ENCODE measurements around the gene ABCA12.

The ABCA12 gene

DNA sequence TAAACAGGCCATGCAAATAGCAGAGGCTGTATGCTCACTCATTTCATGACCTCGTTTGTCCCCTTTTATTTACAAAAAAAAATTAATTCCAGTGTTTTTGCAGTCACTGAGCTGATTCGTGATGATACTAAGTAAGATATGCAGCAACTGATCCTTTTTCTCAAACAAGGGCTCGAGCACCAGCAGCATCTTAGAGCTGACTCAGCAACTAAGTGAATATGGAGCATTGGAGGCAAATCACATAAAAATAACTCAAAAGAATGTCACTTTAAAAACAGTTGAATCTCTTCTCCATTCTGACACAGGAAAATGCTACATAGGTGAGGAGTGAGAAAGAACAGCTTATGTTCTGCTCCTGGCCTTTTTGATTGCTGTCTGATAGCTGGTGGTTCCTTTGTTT is 152.8 kb downstream of the ABCA12 start:
- no peak for DNase-seq (ENCODE audit: low read depth in 2 of 2)

DNA sequence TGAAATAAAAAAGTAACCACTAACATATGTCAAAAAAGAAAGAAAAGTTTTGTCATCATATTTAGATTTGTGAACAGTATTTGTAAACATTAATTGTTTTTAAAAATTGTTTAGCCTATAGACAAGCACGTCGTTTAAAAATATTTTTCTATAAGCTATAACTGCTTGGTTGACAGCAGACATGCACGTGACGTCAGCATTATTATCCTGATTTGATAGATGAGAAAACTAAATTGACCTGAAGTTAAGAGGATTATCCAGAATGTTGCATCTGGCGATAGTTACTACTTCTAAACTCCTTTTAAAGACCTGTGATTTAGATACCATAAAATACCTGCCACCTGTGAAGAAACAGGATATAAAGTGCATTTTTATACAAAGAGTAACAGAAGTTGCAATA is 172.0 kb downstream of the ABCA12 start:
- no peak for DNase-seq (ENCODE audit: low read depth in 2 of 2)

DNA sequence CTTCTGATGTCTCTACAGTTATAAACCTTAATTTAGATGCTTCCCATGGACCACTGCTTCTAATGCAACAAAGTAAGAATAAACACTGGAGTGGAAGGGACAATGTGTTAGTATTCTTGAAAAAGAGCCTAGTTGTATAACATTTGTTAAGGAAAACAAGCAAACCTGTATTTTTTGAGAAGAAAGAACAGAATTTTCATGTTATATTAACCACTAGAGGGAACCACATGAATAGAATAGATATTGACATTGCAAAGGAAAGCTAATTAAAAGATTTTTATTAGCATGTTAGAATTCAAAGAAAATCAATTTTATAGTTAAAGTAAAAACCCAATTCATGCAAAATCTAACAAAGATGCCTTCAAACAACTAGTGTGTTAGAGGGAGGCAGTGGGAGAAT is 177.7 kb downstream of the ABCA12 start:
- no peak for DNase-seq (ENCODE audit: low read depth in 2 of 2)

DNA sequence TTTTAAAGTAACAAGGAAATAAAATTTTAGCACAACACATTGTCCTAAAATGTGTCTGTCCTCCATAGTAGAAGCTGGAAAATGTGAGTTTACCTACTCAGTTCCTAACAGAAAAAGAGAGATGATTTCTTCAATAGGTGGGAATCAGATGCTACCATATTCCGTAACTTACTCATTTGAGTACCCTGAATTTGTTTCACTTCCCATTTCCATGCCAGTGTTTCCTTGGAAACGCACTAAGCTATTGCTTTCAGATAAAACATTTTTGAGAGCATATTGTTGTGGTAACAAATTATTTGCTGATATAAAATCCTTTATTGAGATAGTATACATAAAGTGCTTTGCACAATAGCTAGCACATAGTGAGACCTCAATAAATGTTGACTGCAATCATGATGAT is 191.5 kb downstream of the ABCA12 start:
- DNase-seq (ENCODE audit: low read depth in 2 of 2) = no peak

DNA sequence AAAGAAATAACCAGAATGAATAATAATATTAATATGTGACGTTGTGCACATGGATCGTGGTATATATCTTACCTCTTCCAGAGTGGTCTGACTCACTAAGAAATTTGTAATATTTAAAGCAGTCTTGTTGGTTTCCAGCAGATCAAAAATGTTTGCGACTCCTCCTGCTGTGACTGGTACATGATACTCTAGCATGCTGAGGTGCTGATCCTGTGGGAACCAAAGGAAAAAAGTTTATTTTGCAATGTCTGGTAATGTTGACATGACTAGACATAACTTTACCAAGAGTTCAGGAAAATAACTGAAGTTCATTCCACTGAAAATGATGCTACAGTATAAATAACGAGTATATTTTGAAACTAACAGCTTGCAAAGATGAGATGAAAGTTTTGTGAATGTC is 204.4 kb downstream of the ABCA12 start:
- DNase-seq (ENCODE audit: low read depth in 2 of 2) = no peak

DNA sequence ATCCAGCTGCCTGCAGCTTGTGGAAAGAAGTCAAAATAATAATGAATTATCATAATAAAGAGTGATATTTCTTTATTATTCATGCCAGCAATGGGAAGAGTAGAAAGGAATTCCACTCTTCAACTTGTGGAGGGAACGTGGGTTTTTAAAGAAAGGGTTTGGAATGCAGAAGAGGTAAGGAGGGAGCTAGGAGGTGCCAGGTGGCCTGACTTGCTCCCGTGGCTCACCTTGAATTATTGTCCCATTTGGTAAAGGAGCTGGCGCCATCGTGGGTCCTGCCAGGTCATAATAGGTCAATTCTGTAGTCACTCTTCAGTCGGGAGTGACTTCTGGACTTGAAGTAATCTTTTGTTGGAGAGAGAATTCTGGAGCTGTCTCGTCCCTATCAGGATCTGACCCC is 233.8 kb downstream of the ABCA12 start:
- no peak for DNase-seq (ENCODE audit: low read depth in 2 of 2)

DNA sequence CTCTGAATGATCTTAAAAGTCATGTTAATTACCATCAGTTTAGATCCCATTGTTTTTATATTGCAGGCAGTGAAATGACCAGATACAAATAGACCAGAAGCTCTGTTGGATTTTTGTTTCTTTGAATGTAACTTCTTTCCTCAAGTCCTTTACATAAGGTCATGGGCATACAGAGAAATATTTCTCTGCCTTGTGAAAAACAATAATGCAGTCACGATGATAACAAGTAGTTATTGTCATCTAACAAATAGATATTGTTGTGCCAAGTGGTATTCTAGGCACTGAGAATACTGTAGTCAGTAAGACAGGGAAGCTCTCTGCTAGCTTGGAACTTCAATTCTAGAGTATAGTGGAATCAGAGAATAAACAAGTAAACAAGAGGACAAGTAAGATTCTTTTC is 234.2 kb downstream of the ABCA12 start:
- DNase-seq (ENCODE audit: low read depth in 2 of 2) = no peak

DNA sequence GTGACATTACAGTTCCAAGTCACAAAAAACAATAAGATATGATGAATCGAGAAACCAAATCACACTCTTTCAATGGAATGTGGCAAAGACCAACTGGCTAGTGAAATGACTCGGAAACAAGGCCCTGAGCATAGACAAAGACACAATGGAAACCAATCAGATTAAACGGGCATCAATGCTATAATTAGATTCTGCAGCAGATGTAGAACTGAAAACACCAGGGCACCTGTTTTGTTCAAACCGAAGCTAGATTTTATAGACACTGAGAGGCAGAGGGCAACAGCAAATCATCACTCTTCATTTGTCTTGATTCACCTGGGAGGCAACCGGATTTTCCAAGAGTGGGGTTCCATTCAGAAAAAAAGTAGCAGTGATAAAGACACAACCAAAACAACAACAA is 236.1 kb downstream of the ABCA12 start:
- DNase-seq (ENCODE audit: low read depth in 2 of 2) = no peak

DNA sequence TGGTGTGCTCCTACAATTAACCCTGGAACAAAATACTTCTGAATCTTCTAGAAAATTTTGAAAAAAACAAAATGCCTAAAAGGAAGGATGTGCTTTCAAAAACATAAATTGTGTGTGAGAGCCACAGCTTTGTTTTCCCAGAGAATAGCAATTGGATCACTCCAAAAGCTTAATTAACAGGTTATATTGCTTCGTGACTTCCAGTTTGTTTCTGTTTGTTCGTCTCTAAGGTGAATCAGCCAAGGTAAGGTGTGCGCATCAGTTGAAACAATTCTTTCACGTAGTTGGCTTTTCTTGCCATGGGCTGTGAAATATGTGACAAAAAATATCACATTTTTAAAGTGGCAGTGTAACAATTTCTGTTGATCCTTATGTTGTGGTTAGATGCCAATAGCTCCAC is 238.7 kb downstream of the ABCA12 start:
- DNase-seq (ENCODE audit: low read depth in 2 of 2) = no peak

DNA sequence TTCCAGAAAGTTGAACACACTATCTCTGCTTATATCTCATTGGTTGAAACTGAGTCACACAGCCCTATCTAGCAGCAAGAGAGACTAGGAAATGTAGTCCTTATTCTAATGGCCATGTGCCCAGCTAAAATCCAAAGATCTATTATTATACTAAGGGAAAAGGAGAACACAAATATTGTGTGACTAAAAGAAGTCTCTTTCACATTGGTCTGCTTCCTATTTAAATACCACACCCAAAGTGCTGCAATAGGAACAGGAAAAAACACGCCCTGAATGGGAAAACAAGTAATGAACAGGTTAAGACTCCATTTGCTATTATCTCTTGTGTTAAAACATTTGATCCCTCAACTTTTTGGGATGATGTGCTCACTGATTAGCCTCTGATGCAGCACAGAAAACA is 242.2 kb downstream of the ABCA12 start:
- DNase-seq (ENCODE audit: low read depth in 2 of 2) = no peak

DNA sequence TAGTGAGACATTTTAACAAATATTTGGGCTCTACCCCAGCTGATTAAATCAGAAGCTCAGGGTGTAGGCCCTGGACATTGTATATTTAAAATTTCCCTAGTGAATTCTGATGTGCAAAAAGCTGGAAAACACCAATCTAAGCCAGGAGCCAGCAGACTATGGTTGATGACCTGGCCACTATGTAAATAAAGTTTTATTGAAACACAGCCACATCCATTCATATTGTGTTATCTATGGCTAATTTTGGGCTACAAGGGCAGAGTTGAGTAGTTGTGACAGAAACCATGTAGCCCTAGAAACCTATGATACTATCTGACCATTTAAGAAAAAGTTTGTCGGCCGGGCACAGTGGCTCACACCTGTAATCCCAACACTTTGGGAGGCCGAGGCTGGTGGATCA is 243.0 kb downstream of the ABCA12 start:
- DNase-seq (ENCODE audit: low read depth in 2 of 2) = no peak

DNA sequence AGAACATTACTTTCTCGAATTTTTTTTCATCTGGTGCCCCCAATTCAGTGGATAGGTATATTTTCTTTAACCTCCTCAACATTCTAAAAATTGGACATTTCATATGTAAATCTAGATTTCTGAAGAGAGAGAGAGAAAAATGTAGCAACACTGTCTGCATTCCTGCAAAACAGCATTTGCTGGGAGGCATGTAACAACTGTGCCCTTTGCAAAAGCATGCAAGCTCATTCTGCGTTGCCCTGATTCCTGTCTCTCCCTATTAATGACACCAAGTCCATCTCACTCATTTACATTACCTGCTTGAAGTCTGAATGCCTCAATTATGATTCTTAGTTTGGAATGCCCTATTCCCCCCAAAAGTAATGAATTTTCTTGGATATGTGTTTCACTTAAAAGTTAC is 249.1 kb downstream of the ABCA12 start:
- DNase-seq (ENCODE audit: low read depth in 2 of 2) = no peak

DNA sequence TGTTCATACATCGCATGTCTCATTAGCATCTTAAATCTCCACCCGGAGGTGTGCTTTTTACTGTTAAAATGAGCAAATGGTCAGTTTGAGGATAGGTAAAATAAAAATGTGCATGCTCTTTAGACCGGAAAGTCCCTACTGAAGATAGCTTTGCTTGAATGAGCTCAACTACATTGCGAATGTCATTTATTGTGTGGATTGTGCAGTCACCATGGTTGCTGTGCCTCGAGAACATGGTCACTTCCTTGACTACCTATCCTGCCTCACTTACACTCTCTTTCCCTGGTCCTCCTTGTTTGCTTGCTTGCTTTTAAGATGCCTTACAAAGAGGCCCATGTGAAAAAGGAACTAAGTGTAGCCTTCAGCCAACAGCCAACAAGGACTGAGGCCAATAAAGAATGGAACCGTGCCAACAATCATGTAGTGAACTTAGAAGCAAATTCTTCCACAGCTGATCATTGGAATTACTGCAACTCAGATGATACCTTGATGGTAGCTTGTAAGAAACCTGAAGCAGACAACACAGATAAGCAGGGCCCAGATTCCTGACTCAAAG is 256.7 kb downstream of the ABCA12 start:
- DNase-seq (ENCODE audit: low read depth in 2 of 2) = no peak

Measured in fibroblast of skin of left quadriceps (primary cell).